DND-41 (cell line): ENCODE measurements around the gene WAPL.

ENCODE experiments used
- ATAC-seq: fragments of 200-7000 bp; cut with Tn5 transposase; 3 replicates; pipeline ENCODE4 v1.9.1; 2021; ENCODE audit warnings: low read depth; ENCODE audit not compliant: insufficient read depth
- DNase-seq: peaks from one replicate; pipeline ENCODE4 v3.0.0-alpha.2; 2020
- H2AFZ ChIP-seq: 2 replicates; pipeline ENCODE4 v1.6.0; 2012; ENCODE audit warnings: low read depth, low read length
- H3K27ac ChIP-seq: 2 replicates; pipeline ENCODE4 v1.5.1; 2012; ENCODE audit warnings: low read length, inconsistent platforms
- H3K27me3 ChIP-seq: fragments of 200-600 bp; sonication (generic); 2 replicates; pipeline ENCODE4 v1.6.0; 2012; ENCODE audit warnings: low read length, mild to moderate bottlenecking, inconsistent platforms; ENCODE audit not compliant: insufficient read depth, poor library complexity
- H3K36me3 ChIP-seq: 2 replicates; pipeline ENCODE4 v1.5.1; 2012; ENCODE audit warnings: low read length, inconsistent platforms; ENCODE audit not compliant: insufficient read depth
- H3K4me1 ChIP-seq: 2 replicates; pipeline ENCODE4 v1.5.1; 2012; ENCODE audit warnings: mild to moderate bottlenecking, low read length; ENCODE audit not compliant: insufficient read depth
- H3K4me2 ChIP-seq: 2 replicates; pipeline ENCODE4 v1.6.0; 2012; ENCODE audit warnings: mild to moderate bottlenecking, moderate library complexity, low read length, inconsistent platforms; ENCODE audit not compliant: insufficient read depth
- H3K4me3 ChIP-seq, 2 experiments: fragments of 200-600 bp in 1 of 2; shearing (Covaris generic) in 1 of 2; 2 replicates each; pipeline ENCODE4 v1.5.1; 2012 to 2016; ENCODE audit warnings: inconsistent platforms in 2 of 2, low read length in 2 of 2, mild to moderate bottlenecking in 2 of 2, low read depth in 1 of 2, moderate library complexity in 1 of 2
- H3K79me2 ChIP-seq: 2 replicates; pipeline ENCODE4 v1.6.0; 2012; ENCODE audit warnings: low read length, inconsistent platforms; ENCODE audit not compliant: insufficient read depth
- H3K9ac ChIP-seq: 2 replicates; pipeline ENCODE4 v1.6.0; 2012; ENCODE audit warnings: low read depth, mild to moderate bottlenecking, inconsistent platforms, low read length, moderate library complexity
- H3K9me3 ChIP-seq: 2 replicates; pipeline ENCODE4 v1.5.1; 2012; ENCODE audit warnings: low read length, moderate library complexity, mild to moderate bottlenecking, inconsistent platforms; ENCODE audit not compliant: insufficient read depth, severe bottlenecking
- H4K20me1 ChIP-seq: 2 replicates; pipeline ENCODE4 v1.6.0; 2012; ENCODE audit warnings: low read length; ENCODE audit not compliant: insufficient read depth
- CTCF ChIP-seq: IDR thresholded peaks from 2 replicates; pipeline ENCODE4 v1.5.1; 2012; ENCODE audit warnings: borderline replicate concordance, low read length, moderate library complexity, mild to moderate bottlenecking; ENCODE audit not compliant: poor library complexity, severe bottlenecking; ENCODE audit errors: extremely low read depth
- EZH2 ChIP-seq: IDR thresholded peaks from 3 replicates; pipeline ENCODE4 v1.6.1; 2012; ENCODE audit warnings: borderline replicate concordance, low read depth, mild to moderate bottlenecking, moderate library complexity, low read length, inconsistent platforms; ENCODE audit not compliant: severe bottlenecking

Gene WAPL

GRCh38 chr10:86437447-86437846 lies 84.1 kb downstream of the WAPL start:
- no peak overlapping the region for H3K9ac ChIP-seq
- no peaks in the 10 kb centered on the region for H3K9me3 ChIP-seq
- no peak for TF ChIP-seq CTCF
- TF ChIP-seq EZH2: no peak
- no peaks in the 10 kb centered on the region for H3K4me1 ChIP-seq
- H3K36me3 ChIP-seq: peaks cover 74% of the 10 kb centered on the region
- H3K27ac ChIP-seq: no peak overlapping the region
- H3K4me3 ChIP-seq: no peak overlapping the region
- H3K4me2 ChIP-seq: no peak overlapping the region
- no peaks in the 10 kb centered on the region for H3K79me2 ChIP-seq
- no peaks in the 10 kb centered on the region for H3K27me3 ChIP-seq
- H4K20me1 ChIP-seq: no peaks in the 10 kb centered on the region
- H2AFZ ChIP-seq: no peak overlapping the region
- no peak for DNase-seq
- no peak for ATAC-seq

GRCh38 chr10:86436963-86437362 lies 84.6 kb downstream of the WAPL start:
- Histone ChIP-seq H3K27me3 (no peaks in the 10 kb centered on the region), H3K27ac (no peak overlapping the region), H3K4me2 (no peak overlapping the region), H4K20me1 (no peaks in the 10 kb centered on the region), H3K4me1 (no peaks in the 10 kb centered on the region), H3K9ac (no peak overlapping the region), H2AFZ (no peak overlapping the region), H3K79me2 (no peaks in the 10 kb centered on the region), H3K36me3 (peaks cover 73% of the 10 kb centered on the region), H3K4me3 (no peak overlapping the region), H3K9me3 (no peaks in the 10 kb centered on the region)
- TF ChIP-seq EZH2: no peak
- no peak for TF ChIP-seq CTCF
- ATAC-seq: no peak
- no peak for DNase-seq

GRCh38 chr10:86434656-86435055 lies 86.9 kb downstream of the WAPL start:
- no peak for TF ChIP-seq CTCF
- no peak for TF ChIP-seq EZH2
- ATAC-seq: no peak

GRCh38 chr10:86423739-86424138 lies 97.9 kb downstream of the WAPL start:
- no peak for DNase-seq
- no peaks in the 10 kb centered on the region for H4K20me1 ChIP-seq
- H3K9ac ChIP-seq: no peak overlapping the region
- no peaks in the 10 kb centered on the region for H3K4me1 ChIP-seq
- no peak for ATAC-seq
- no peak overlapping the region for H3K4me3 ChIP-seq
- H3K36me3 ChIP-seq: no peaks in the 10 kb centered on the region
- no peaks in the 10 kb centered on the region for H3K79me2 ChIP-seq
- H2AFZ ChIP-seq: no peak overlapping the region
- no peaks in the 10 kb centered on the region for H3K27me3 ChIP-seq
- no peak overlapping the region for H3K27ac ChIP-seq
- no peak overlapping the region for H3K4me2 ChIP-seq
- H3K9me3 ChIP-seq: no peaks in the 10 kb centered on the region
- TF ChIP-seq CTCF: no peak
- no peak for TF ChIP-seq EZH2

More at GRCh38 chr10:86434656-86435055, 86.9 kb downstream of the WAPL start:
- H3K79me2 ChIP-seq: no peaks in the 10 kb centered on the region
- H3K4me1 ChIP-seq: no peaks in the 10 kb centered on the region
- no peak overlapping the region for H2AFZ ChIP-seq
- H3K9ac ChIP-seq: no peak overlapping the region
- no peaks in the 10 kb centered on the region for H3K9me3 ChIP-seq
- peaks cover 52% of the 10 kb centered on the region for H3K36me3 ChIP-seq
- no peak overlapping the region for H3K4me2 ChIP-seq
- no peaks in the 10 kb centered on the region for H3K27me3 ChIP-seq
- H3K4me3 ChIP-seq: no peak overlapping the region
- no peak overlapping the region for H3K27ac ChIP-seq
- DNase-seq: no peak
- H4K20me1 ChIP-seq: no peaks in the 10 kb centered on the region
